Sigmoid colon (tissue), 3 donors: ENCODE data around the gene MEF2B.

Experiments
- CTCF ChIP-seq, 4 experiments: fragments of 450-650 bp in 3 of 4; fragments of 200-600 bp in 1 of 4; IDR thresholded peaks; one replicate each; pipeline ENCODE4 v1.5.1; 2016 to 2019; ENCODE audit warnings: antibody characterized with exemption in 4 of 4, mild to moderate bottlenecking in 3 of 4, moderate library complexity in 2 of 4
- POLR2A ChIP-seq, 2 donors: fragments of 450-650 bp; IDR thresholded peaks; one replicate each; pipeline ENCODE4 v1.6.1; 2016; ENCODE audit warnings: antibody characterized with exemption in 2 of 2, mild to moderate bottlenecking in 2 of 2, moderate library complexity in 2 of 2

- TF ChIP-seq CTCF (IDR thresholded peaks at IDR 0.05): no peak
- TF ChIP-seq POLR2A (IDR thresholded peaks at IDR 0.05): no peak
Observed at GRCh38 chr19:19203012-19203856, 33.2 kb upstream of the MEF2B start, which contains the start of gene NR2C2AP.
